Neuron (in vitro differentiated cells): Measurements from ENCODE around the gene EDAR.

Experiments used
- H2AFZ ChIP-seq: one replicate; pipeline ENCODE4 v1.6.1; 2013; ENCODE audit warnings: low read depth, mild to moderate bottlenecking, inconsistent platforms, low read length, moderate library complexity
- H3K27me3 ChIP-seq: one replicate; pipeline ENCODE4 v1.6.1; 2013; ENCODE audit warnings: low read length; ENCODE audit not compliant: insufficient read depth
- H3K36me3 ChIP-seq: one replicate; pipeline ENCODE4 v1.6.1; 2013; ENCODE audit warnings: low read length; ENCODE audit not compliant: insufficient read depth
- H3K4me1 ChIP-seq: one replicate; pipeline ENCODE4 v1.6.1; 2013; ENCODE audit warnings: low read length; ENCODE audit not compliant: insufficient read depth
- H3K4me3 ChIP-seq: 2 replicates; pipeline ENCODE4 v1.5.1; 2013; ENCODE audit warnings: mild to moderate bottlenecking, low read length, moderate library complexity
- H3K9me3 ChIP-seq: one replicate; pipeline ENCODE4 v1.6.1; 2013; ENCODE audit warnings: low read length

EDAR gene

GRCh38 chr2:108938077-108938710 lies 50.8 kb downstream of the EDAR start:
- Histone ChIP-seq H3K27me3 (no peaks in the 10 kb centered on the region), H3K36me3 (no peaks in the 10 kb centered on the region), H3K4me1 (peaks cover 25% of the 10 kb centered on the region), H3K9me3 (no peaks in the 10 kb centered on the region), H3K4me3 (no peak overlapping the region), H2AFZ (no peak overlapping the region)

- H3K4me1 ChIP-seq: peaks cover 25% of the 10 kb centered on the region
- H3K4me3 ChIP-seq: no peak overlapping the region
- no peaks in the 10 kb centered on the region for H3K36me3 ChIP-seq
- no peak overlapping the region for H2AFZ ChIP-seq
- no peaks in the 10 kb centered on the region for H3K27me3 ChIP-seq
- no peaks in the 10 kb centered on the region for H3K9me3 ChIP-seq
Observed at GRCh38 chr2:108937367-108938017, 51.5 kb downstream of the EDAR start.

GRCh38 chr2:108936866-108937265 lies 52.2 kb downstream of the EDAR start:
- Histone ChIP-seq H3K4me1 (peaks cover 25% of the 10 kb centered on the region), H3K9me3 (no peaks in the 10 kb centered on the region), H3K36me3 (no peaks in the 10 kb centered on the region), H3K4me3 (no peak overlapping the region), H2AFZ (no peak overlapping the region), H3K27me3 (no peaks in the 10 kb centered on the region)

- Histone ChIP-seq H3K36me3 (no peaks in the 10 kb centered on the region), H3K27me3 (no peaks in the 10 kb centered on the region)
Observed at GRCh38 chr2:108936076-108936864, 52.8 kb downstream of the EDAR start.

GRCh38 chr2:108935271-108935741 lies 53.7 kb downstream of the EDAR start:
- H3K36me3 ChIP-seq: no peaks in the 10 kb centered on the region
- peaks cover 25% of the 10 kb centered on the region for H3K4me1 ChIP-seq
- H3K9me3 ChIP-seq: no peaks in the 10 kb centered on the region
- H3K4me3 ChIP-seq: no peak overlapping the region
- H3K27me3 ChIP-seq: peaks cover 1% of the 10 kb centered on the region
- H2AFZ ChIP-seq: no peak overlapping the region

More at GRCh38 chr2:108936076-108936864, 52.8 kb downstream of the EDAR start:
- Histone ChIP-seq H3K4me1 (peaks cover 25% of the 10 kb centered on the region), H3K9me3 (no peaks in the 10 kb centered on the region), H3K4me3 (no peak overlapping the region), H2AFZ (no peak overlapping the region)

- Histone ChIP-seq H3K36me3 (no peaks in the 10 kb centered on the region), H3K9me3 (no peaks in the 10 kb centered on the region), H3K27me3 (peaks cover 3% of the 10 kb centered on the region), H3K4me1 (peaks cover 25% of the 10 kb centered on the region), H2AFZ (no peak overlapping the region), H3K4me3 (no peak overlapping the region)
Observed at GRCh38 chr2:108934583-108935245, 54.3 kb downstream of the EDAR start.

- H2AFZ ChIP-seq: no peak overlapping the region
- H3K36me3 ChIP-seq: no peaks in the 10 kb centered on the region
- H3K9me3 ChIP-seq: no peaks in the 10 kb centered on the region
- H3K4me1 ChIP-seq: peaks cover 25% of the 10 kb centered on the region
- H3K27me3 ChIP-seq: peaks cover 3% of the 10 kb centered on the region
- no peak overlapping the region for H3K4me3 ChIP-seq
Observed at GRCh38 chr2:108934151-108934550, 54.9 kb downstream of the EDAR start.

- Histone ChIP-seq H2AFZ (no peak overlapping the region), H3K4me1 (peaks cover 25% of the 10 kb centered on the region), H3K36me3 (no peaks in the 10 kb centered on the region), H3K27me3 (peaks cover 3% of the 10 kb centered on the region), H3K9me3 (no peaks in the 10 kb centered on the region), H3K4me3 (no peak overlapping the region)
Observed at GRCh38 chr2:108933691-108934117, 55.3 kb downstream of the EDAR start.

- no peak overlapping the region for H3K4me3 ChIP-seq
- peaks cover 3% of the 10 kb centered on the region for H3K27me3 ChIP-seq
- no peaks in the 10 kb centered on the region for H3K9me3 ChIP-seq
- H3K36me3 ChIP-seq: no peaks in the 10 kb centered on the region
- no peak overlapping the region for H2AFZ ChIP-seq
- peaks cover 25% of the 10 kb centered on the region for H3K4me1 ChIP-seq
Observed at GRCh38 chr2:108932736-108933332, 56.2 kb downstream of the EDAR start.

- peaks cover 21% of the 10 kb centered on the region for H3K4me1 ChIP-seq
- H3K9me3 ChIP-seq: no peaks in the 10 kb centered on the region
- peaks cover 3% of the 10 kb centered on the region for H3K27me3 ChIP-seq
Observed at GRCh38 chr2:108931372-108931771, 57.6 kb downstream of the EDAR start.

GRCh38 chr2:108929807-108930425 lies 59.1 kb downstream of the EDAR start:
- peaks cover 7% of the 10 kb centered on the region for H3K4me1 ChIP-seq
- no peak overlapping the region for H2AFZ ChIP-seq
- H3K36me3 ChIP-seq: no peaks in the 10 kb centered on the region
- H3K4me3 ChIP-seq: no peak overlapping the region
- peaks cover 5% of the 10 kb centered on the region for H3K27me3 ChIP-seq
- no peaks in the 10 kb centered on the region for H3K9me3 ChIP-seq

More at GRCh38 chr2:108931372-108931771, 57.6 kb downstream of the EDAR start:
- no peak overlapping the region for H2AFZ ChIP-seq
- no peaks in the 10 kb centered on the region for H3K36me3 ChIP-seq
- H3K4me3 ChIP-seq: no peak overlapping the region

- no peak overlapping the region for H3K4me3 ChIP-seq
- H2AFZ ChIP-seq: no peak overlapping the region
- no peaks in the 10 kb centered on the region for H3K9me3 ChIP-seq
- H3K4me1 ChIP-seq: no peaks in the 10 kb centered on the region
- H3K36me3 ChIP-seq: no peaks in the 10 kb centered on the region
- peaks cover 5% of the 10 kb centered on the region for H3K27me3 ChIP-seq
Observed at GRCh38 chr2:108928660-108929377, 60.2 kb downstream of the EDAR start.
